ENCODE data around the gene INPPL1.

- TF ChIP-seq, protein P1, sequence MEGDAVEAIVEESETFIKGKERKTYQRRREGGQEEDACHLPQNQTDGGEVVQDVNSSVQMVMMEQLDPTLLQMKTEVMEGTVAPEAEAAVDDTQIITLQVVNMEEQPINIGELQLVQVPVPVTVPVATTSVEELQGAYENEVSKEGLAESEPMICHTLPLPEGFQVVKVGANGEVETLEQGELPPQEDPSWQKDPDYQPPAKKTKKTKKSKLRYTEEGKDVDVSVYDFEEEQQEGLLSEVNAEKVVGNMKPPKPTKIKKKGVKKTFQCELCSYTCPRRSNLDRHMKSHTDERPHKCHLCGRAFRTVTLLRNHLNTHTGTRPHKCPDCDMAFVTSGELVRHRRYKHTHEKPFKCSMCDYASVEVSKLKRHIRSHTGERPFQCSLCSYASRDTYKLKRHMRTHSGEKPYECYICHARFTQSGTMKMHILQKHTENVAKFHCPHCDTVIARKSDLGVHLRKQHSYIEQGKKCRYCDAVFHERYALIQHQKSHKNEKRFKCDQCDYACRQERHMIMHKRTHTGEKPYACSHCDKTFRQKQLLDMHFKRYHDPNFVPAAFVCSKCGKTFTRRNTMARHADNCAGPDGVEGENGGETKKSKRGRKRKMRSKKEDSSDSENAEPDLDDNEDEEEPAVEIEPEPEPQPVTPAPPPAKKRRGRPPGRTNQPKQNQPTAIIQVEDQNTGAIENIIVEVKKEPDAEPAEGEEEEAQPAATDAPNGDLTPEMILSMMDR (IDR thresholded peaks at IDR 0.05; ENCODE audit: low read depth, low read length): no peak
- TF ChIP-seq EZH2phosphoT487 (IDR thresholded peaks at IDR 0.05; ENCODE audit: low read depth): no peak
Observed at GRCh38 chr11:72191961-72192381, 32.6 kb upstream of the INPPL1 start, which contains the start of gene FOLR1.
